ENCODE results near the gene CTSO. TPM values are rescaled to one million over a fixed set of nuclear protein-coding genes. Genes with fewer than 3 reads are reported as not detected.

CTSO gene
- total RNA-seq, 1 experiment from 2014 or later: 0.57 TPM

- TF ChIP-seq TCF7L2 (IDR thresholded peaks at IDR 0.05; ENCODE audit: borderline replicate concordance, extremely low read depth, insufficient read depth, insufficient read length): no peak
- no peak for TF ChIP-seq EZH2 (IDR thresholded peaks at IDR 0.05)
- TF ChIP-seq YY1 (IDR thresholded peaks at IDR 0.05; ENCODE audit: extremely low read depth, insufficient replicate concordance, low read depth, low read length): no peak
- TF ChIP-seq SRF (IDR thresholded peaks at IDR 0.05; ENCODE audit: low read depth): no peak
- TF ChIP-seq CBX3 (IDR thresholded peaks at IDR 0.05; ENCODE audit: low read depth): no peak
- TF ChIP-seq RAD21 (IDR thresholded peaks at IDR 0.05; ENCODE audit: low read depth): no peak
- no peak for TF ChIP-seq CEBPB (IDR thresholded peaks at IDR 0.05; ENCODE audit: low read depth)
- TF ChIP-seq ELF1 (IDR thresholded peaks at IDR 0.05; ENCODE audit: borderline replicate concordance, low read depth): no peak
- no peak for TF ChIP-seq MAX (IDR thresholded peaks at IDR 0.05)
These were observed 5.8 kb upstream of the CTSO start (continued) for GRCh38 chr4:155959417-155959816.

GRCh38 chr4:155956461-155956860 lies 2.8 kb upstream of the CTSO start:
- H3K27me3 ChIP-seq (ENCODE audit: insufficient read depth, low read length): no peaks in the 10 kb centered on the region
- H2AFZ ChIP-seq (ENCODE audit: low read depth, low read length, poor library complexity, severe bottlenecking): no peak overlapping the region
- no peaks in the 10 kb centered on the region for H3K36me3 ChIP-seq (ENCODE audit: control insufficient read depth in 1 of 2, insufficient read depth in 2 of 2, low read length in 2 of 2)
- intact Hi-C loops (cut with micrococcal nuclease): no loop called here
- H4K20me1 ChIP-seq (ENCODE audit: insufficient read depth): no peaks in the 10 kb centered on the region
- H3K9me3 ChIP-seq (ENCODE audit: control insufficient read depth in 1 of 2, insufficient read depth in 1 of 2, low read depth in 1 of 2, low read length in 2 of 2): no peaks in the 10 kb centered on the region
- H3K79me2 ChIP-seq (ENCODE audit: insufficient read depth, low read length): no peaks in the 10 kb centered on the region
- ChIA-PET RAD21 (ENCODE audit: low non-redundant PET in 1 of 2, low total read pairs in 2 of 2, uncharacterized antibody in 2 of 2, unreplicated experiment in 2 of 2) (no interaction called here), POLR2A (no interaction called here), CTCF (interaction anchor here (1.4 kb wide), 1 partner anchor 146 kb away, joined by 4 read pairs; no protein-coding TSS in a partner anchor)
- no TSS peak for BruUV-seq (replicated peaks)
- DNase-seq (ENCODE audit: low read depth, low spot score) (no peak), ATAC-seq (no peak)
- H3K4me3 ChIP-seq (replicated peaks in 1 of 2; ENCODE audit: low read depth in 1 of 2, low read length in 2 of 2): no peak overlapping the region
- no peak overlapping the region for H3K27ac ChIP-seq (ENCODE audit: low read depth, low read length)
- peaks cover 0 to 6% of the 10 kb centered on the region in 2 experiments; a peak in 1 of 4 replicates for H3K4me1 ChIP-seq (ENCODE audit: control insufficient read depth in 1 of 2, insufficient read depth in 2 of 2, low read length in 2 of 2)
- H3K9me2 ChIP-seq (ENCODE audit: insufficient read depth): no peaks in the 10 kb centered on the region
- no peak overlapping the region for H3K9ac ChIP-seq (ENCODE audit: low read length)
- no peak overlapping the region for H3K4me2 ChIP-seq (ENCODE audit: low read length)
- TF ChIP-seq FOSL1 (IDR thresholded peaks at IDR 0.05; ENCODE audit: low read depth) (no peak), MAX (IDR thresholded peaks at IDR 0.05) (no peak), EZH2 (IDR thresholded peaks at IDR 0.05) (no peak), ZBTB33 (IDR thresholded peaks at IDR 0.05; ENCODE audit: extremely low read depth, insufficient replicate concordance, low read length) (no peak), ELF1 (IDR thresholded peaks at IDR 0.05; ENCODE audit: borderline replicate concordance, low read depth) (no peak), SRF (IDR thresholded peaks at IDR 0.05; ENCODE audit: low read depth) (no peak), ATF3 (IDR thresholded peaks at IDR 0.05) (no peak), TCF7L2 (IDR thresholded peaks at IDR 0.05; ENCODE audit: borderline replicate concordance, extremely low read depth, insufficient read depth, insufficient read length) (no peak), CTCF (IDR thresholded peaks at IDR 0.05 in 2 of 3, conservative IDR thresholded peaks at IDR 0.05 in 1 of 3; ENCODE audit: borderline replicate concordance in 1 of 3, insufficient read depth in 1 of 3, low read depth in 2 of 3, low read length in 2 of 3) (no peak), SIN3A (IDR thresholded peaks at IDR 0.05; ENCODE audit: low read depth) (no peak), REST (IDR thresholded peaks at IDR 0.05; ENCODE audit: low read depth) (no peak), ZFX (IDR thresholded peaks at IDR 0.05) (no peak), JUND (IDR thresholded peaks at IDR 0.05) (no peak)

Data from HCT116 (cell line).